ENCODE measurements around the gene SAP25.
"Not testable (repeated sequence)": the region's sequence is repeated elsewhere in the genome, so short reads cannot be mapped to it uniquely, and the experiment has no call there.

SAP25 gene

DNA sequence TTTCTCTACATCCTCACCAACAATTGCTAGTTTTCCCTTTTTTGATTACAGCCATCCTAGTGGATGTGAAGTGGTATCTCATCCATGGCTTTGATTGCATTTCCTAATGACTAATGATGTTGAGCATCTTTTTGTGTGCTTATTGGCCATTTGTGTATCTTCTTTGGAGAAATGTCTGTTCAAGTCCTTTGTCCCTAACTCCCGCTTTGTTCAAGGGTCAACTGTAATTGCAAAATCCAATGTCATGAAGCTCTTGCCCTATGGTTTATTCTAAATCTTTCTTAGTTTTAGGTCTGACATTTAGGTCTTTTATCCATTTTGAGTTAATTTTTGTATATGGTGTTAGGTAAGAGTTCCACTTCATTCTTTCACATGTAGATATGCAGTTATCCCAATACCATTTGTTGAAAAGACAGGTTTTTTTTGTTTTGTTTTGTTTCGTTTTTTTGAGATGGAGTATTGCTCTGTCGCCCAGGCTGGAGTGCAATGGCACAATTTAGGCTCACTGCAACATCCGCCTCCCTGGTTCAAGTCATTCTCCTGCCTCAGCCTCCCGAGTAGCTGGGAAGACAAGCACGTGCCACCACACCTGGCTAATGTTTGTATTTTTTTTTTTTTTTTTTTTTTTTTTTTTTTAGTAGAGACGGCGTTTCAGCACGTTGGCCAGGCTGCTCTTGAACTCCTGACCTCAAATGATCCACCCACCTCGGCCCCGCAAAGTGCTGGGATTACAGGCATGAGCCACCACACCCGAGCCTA is 45.4 kb downstream of the SAP25 start:
- DNase-seq: not testable (repeated sequence)

DNA sequence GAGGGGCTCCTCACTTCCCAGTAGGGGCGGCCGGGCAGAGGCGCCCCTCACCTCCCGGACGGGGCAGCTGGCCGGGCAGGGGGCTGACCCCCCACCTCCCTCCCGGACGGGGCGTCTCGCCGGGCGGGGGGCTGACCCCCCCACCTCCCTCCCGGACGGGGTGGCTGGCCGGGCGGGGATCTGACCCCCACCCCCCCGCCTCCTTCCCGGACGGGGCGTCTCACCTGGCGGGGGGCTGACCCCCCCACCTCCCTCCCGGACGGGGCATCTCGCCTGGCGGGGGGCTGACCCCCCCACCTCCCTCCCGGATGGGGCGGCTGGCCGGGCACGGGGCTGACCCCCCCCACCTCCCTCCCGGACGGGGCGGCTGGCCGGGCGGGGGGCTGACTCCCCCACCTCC is 50.5 kb downstream of the SAP25 start:
- DNase-seq: not testable (repeated sequence)

All from DMS 273 treated with DMSO at 0.1 percent for 48 hours (cell line).